Chondrocyte (in vitro differentiated cells): Measurements from ENCODE around the gene ATP13A1. TPM values are rescaled to one million over a fixed set of nuclear protein-coding genes. Genes with fewer than 3 reads are reported as not detected.

Experiments used
- DNase-seq: peaks from one replicate; pipeline ENCODE4 v3.0.0; 2021; ENCODE audit warnings: mixed read lengths, low spot score
- H3K27ac Mint-ChIP-seq: one replicate; pipeline ENCODE4 v1.8.0; 2021; ENCODE audit warnings: mild to moderate bottlenecking, moderate library complexity, mixed read lengths; ENCODE audit not compliant: unreplicated experiment
- H3K27me3 Mint-ChIP-seq: 2 replicates; pipeline ENCODE4 v1.8.0; 2021; ENCODE audit warnings: low read depth, mixed read lengths
- H3K36me3 Mint-ChIP-seq: 2 replicates; pipeline ENCODE4 v1.8.0; 2021; ENCODE audit warnings: low read depth, mixed read lengths
- H3K4me1 Mint-ChIP-seq: 2 replicates; pipeline ENCODE4 v1.8.0; 2021; ENCODE audit warnings: low read depth, mild to moderate bottlenecking, mixed read lengths
- H3K4me3 Mint-ChIP-seq: one replicate; pipeline ENCODE4 v1.8.0; 2021; ENCODE audit warnings: mild to moderate bottlenecking, moderate library complexity, mixed read lengths; ENCODE audit not compliant: unreplicated experiment
- H3K9me3 Mint-ChIP-seq: 2 replicates; pipeline ENCODE4 v1.8.0; 2021; ENCODE audit warnings: low read depth, mixed read lengths
- total RNA-seq: library from RNA; stranded (reverse); gene quantifications from 3 replicates; pipeline ENCODE4 v1.2.1, GENCODE V29; 2021
- TF ChIP-seq, protein P1 (sequence below): fragments of 200-600 bp; sonication (generic); IDR thresholded peaks from 2 replicates; pipeline ENCODE4 v1.5.0; 2021; ENCODE audit warnings: antibody characterized with exemption, mild to moderate bottlenecking, moderate library complexity

ATP13A1 gene
- total RNA-seq, 1 donor from 2014 or later: 48.8 TPM

DNA sequence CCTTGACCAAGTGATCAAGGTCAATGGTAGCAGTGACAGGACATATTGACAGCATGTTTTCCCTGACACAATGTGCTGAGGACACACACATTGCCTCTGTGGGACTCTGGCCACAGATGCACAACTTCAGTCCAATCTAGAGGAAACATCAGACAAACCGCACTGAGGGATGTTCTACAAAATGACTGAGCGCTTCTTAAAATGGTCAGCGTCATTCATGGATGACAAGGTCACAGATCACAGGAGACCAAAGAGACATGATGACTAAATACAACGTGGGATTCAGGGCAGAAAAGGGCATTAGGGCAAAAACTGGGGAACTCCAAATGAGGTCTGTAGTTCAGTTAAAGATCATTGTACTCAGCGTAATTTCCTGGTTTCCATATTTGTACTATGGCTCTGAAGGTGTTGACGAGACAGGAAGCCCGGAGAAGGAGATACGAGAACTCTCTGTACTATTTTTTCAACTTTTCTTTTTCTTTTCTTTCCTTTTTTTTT lies 65.6 kb downstream of the ATP13A1 start:
- H3K27ac Mint-ChIP-seq: no peak overlapping the region
- DNase-seq: no peak
- TF ChIP-seq, protein P1, sequence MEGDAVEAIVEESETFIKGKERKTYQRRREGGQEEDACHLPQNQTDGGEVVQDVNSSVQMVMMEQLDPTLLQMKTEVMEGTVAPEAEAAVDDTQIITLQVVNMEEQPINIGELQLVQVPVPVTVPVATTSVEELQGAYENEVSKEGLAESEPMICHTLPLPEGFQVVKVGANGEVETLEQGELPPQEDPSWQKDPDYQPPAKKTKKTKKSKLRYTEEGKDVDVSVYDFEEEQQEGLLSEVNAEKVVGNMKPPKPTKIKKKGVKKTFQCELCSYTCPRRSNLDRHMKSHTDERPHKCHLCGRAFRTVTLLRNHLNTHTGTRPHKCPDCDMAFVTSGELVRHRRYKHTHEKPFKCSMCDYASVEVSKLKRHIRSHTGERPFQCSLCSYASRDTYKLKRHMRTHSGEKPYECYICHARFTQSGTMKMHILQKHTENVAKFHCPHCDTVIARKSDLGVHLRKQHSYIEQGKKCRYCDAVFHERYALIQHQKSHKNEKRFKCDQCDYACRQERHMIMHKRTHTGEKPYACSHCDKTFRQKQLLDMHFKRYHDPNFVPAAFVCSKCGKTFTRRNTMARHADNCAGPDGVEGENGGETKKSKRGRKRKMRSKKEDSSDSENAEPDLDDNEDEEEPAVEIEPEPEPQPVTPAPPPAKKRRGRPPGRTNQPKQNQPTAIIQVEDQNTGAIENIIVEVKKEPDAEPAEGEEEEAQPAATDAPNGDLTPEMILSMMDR: no peak
- H3K36me3 Mint-ChIP-seq: no peaks in the 10 kb centered on the region
- no peaks in the 10 kb centered on the region for H3K9me3 Mint-ChIP-seq
- H3K27me3 Mint-ChIP-seq: no peaks in the 10 kb centered on the region
- H3K4me1 Mint-ChIP-seq: peaks cover 9% of the 10 kb centered on the region
- no peak overlapping the region for H3K4me3 Mint-ChIP-seq

Other genes starting within 250 kb of the ATP13A1 start
- gene TSSK6, start 148.1 kb downstream of the ATP13A1 start, total RNA-seq: 1.3 to 1.8 TPM (median 1.4 TPM) in 3 replicates
- gene NDUFA13, start 147.5 kb downstream of the ATP13A1 start, total RNA-seq: 313 to 316 TPM (median 313 TPM) in 3 replicates
- gene YJEFN3, start 134.8 kb downstream of the ATP13A1 start, total RNA-seq: 3.6 to 5.3 TPM (median 4.0 TPM) in 3 replicates
- gene CILP2, start 125.4 kb downstream of the ATP13A1 start, total RNA-seq: 5.8 to 12.7 TPM (median 11.7 TPM) in 3 replicates
- gene PBX4, start 45.0 kb downstream of the ATP13A1 start, total RNA-seq: 1.1 to 1.5 TPM (median 1.2 TPM) in 3 replicates
- 8.1 to 9.5 TPM (median 8.2 TPM) in 3 replicates for gene LPAR2, start 35.5 kb downstream of the ATP13A1 start, total RNA-seq
- 18.0 to 19.5 TPM (median 18.3 TPM) in 3 replicates for gene GMIP, start 20.0 kb downstream of the ATP13A1 start, total RNA-seq
- gene ZNF101, start 5.2 kb upstream of the ATP13A1 start, total RNA-seq: 5.4 to 9.8 TPM (median 6.2 TPM) in 3 replicates
- 3.3 to 5.0 TPM (median 3.4 TPM) in 3 replicates for gene ZNF14, start 69.4 kb upstream of the ATP13A1 start, total RNA-seq
- 6.8 to 10.8 TPM (median 8.1 TPM) in 3 replicates for gene ZNF506, start 158.1 kb upstream of the ATP13A1 start, total RNA-seq
- 6.1 to 9.3 TPM (median 7.6 TPM) in 3 replicates for gene ZNF253, start 202.2 kb upstream of the ATP13A1 start, total RNA-seq
- gene ZNF93, start 237.3 kb upstream of the ATP13A1 start, total RNA-seq: 6.1 to 10.0 TPM (median 7.2 TPM) in 3 replicates